K562 (cell line): ENCODE measurements around the gene IDUA. TPM values are rescaled to one million over a fixed set of nuclear protein-coding genes. Genes with fewer than 3 reads are reported as not detected.

Source experiments
- CXXC5 ChIP-seq: fragments of 250-450 bp; sonication (Bioruptor Pico); IDR thresholded peaks from 2 replicates; pipeline ENCODE4 v1.8.0; 2022; ENCODE audit warnings: inconsistent platforms, mild to moderate bottlenecking, moderate library complexity
- DMBX1 ChIP-seq: fragments of 250-450 bp; sonication (Bioruptor Pico); IDR thresholded peaks from 2 replicates; pipeline ENCODE4 v1.8.0; 2022; ENCODE audit warnings: inconsistent platforms, mild to moderate bottlenecking, moderate library complexity, borderline replicate concordance
- EP300 ChIP-seq: IDR thresholded peaks from 2 replicates; pipeline ENCODE4 v1.6.1; 2012; ENCODE audit warnings: low read length, improper control_type of control experiment
- ESRRA ChIP-seq: fragments of 450-650 bp; IDR thresholded peaks from 2 replicates; pipeline ENCODE4 v1.6.1; 2014; ENCODE audit warnings: low read depth, mild to moderate bottlenecking, moderate library complexity, borderline replicate concordance
- KLF10 ChIP-seq: fragments of 250-450 bp; sonication (Bioruptor Pico); IDR thresholded peaks from 2 replicates; pipeline ENCODE4 v1.6.1; 2021; ENCODE audit warnings: matching md5 sums
- MBD2 ChIP-seq: sonication (generic); IDR thresholded peaks from 2 replicates; pipeline ENCODE4 v1.6.1; 2016; ENCODE audit warnings: low read depth, borderline replicate concordance
- MNT ChIP-seq, 2 experiments: fragments of 450-650 bp; conservative IDR thresholded peaks; 2 replicates each; pipeline ENCODE4 v1.6.1; 2017; ENCODE audit warnings: mild to moderate bottlenecking in 2 of 2, moderate library complexity in 2 of 2
- NFE2 ChIP-seq: IDR thresholded peaks from 2 replicates; pipeline ENCODE4 v1.6.1; 2014; ENCODE audit warnings: antibody characterized with exemption, low read depth
- NR1H2 ChIP-seq: sonication (generic); formaldehyde crosslinking; IDR thresholded peaks from 2 replicates; pipeline ENCODE4 v1.4.0; 2020; ENCODE audit warnings: mild to moderate bottlenecking, missing genetic modification reagents
- NR4A1 ChIP-seq, 2 experiments: fragments of 250-450 bp in 1 of 2; fragments of 450-650 bp in 1 of 2; sonication (Bioruptor Pico) in 1 of 2; IDR thresholded peaks; 2 replicates each; pipeline versions ENCODE4 v1.4.0 to v1.6.1; 2016 to 2020; ENCODE audit warnings: mild to moderate bottlenecking in 2 of 2, missing compliant biosample characterization in 1 of 2, missing genetic modification characterization in 1 of 2, moderate library complexity in 1 of 2
- RCOR1 ChIP-seq, 2 experiments: IDR thresholded peaks; 2 replicates each; pipeline ENCODE4 v1.6.1; 2012; ENCODE audit warnings: low read depth in 2 of 2, low read length in 2 of 2, borderline replicate concordance in 1 of 2, improper control_type of control experiment in 1 of 2
- RFX5 ChIP-seq: IDR thresholded peaks from 2 replicates; pipeline ENCODE4 v1.6.1; 2011; ENCODE audit warnings: low read depth, mild to moderate bottlenecking, improper control_type of control experiment, low read length
- ZBTB12 ChIP-seq: fragments of 250-450 bp; sonication (Bioruptor Pico); IDR thresholded peaks from 2 replicates; pipeline ENCODE4 v1.4.0; 2020
- ZFP1 ChIP-seq: fragments of 450-650 bp; formaldehyde crosslinking; IDR thresholded peaks from 2 replicates; pipeline ENCODE4 v1.4.0; 2020; ENCODE audit warnings: mild to moderate bottlenecking, mixed read lengths
- ZNF124 ChIP-seq: sonication (generic); formaldehyde crosslinking; IDR thresholded peaks from 2 replicates; pipeline ENCODE4 v1.8.1; 2022; ENCODE audit warnings: missing genetic modification reagents
- ZZZ3 ChIP-seq: fragments of 450-650 bp; IDR thresholded peaks from 2 replicates; pipeline ENCODE4 v1.6.1; 2016; ENCODE audit warnings: antibody characterized with exemption, mild to moderate bottlenecking, moderate library complexity
- polyA plus RNA-seq, 8 experiments: library from polyadenylated mRNA; depleted of rRNA in 4 of 8; stranded (reverse) in 5 of 8; unstranded in 3 of 8; fragments of >200 nt; fragmentation: Nextera tagmentation in 2 of 8; fragmentation: Illumina TruSeq in 1 of 8; extraction: Ambion mirVana in 2 of 8; extraction: Trizol in 1 of 8; gene quantifications; 2 replicates each; pipeline versions ENCODE4 v1.2.1 to v1.2.3, GENCODE V29; 2011 to 2014; ENCODE audit warnings: inconsistent platforms in 1 of 8, missing spikeins in 1 of 8
- total RNA-seq, 7 experiments: library from RNA; depleted of rRNA in 6 of 7; stranded (reverse); fragments of >200 nt in 6 of 7; fragmentation: Illumina TruSeq in 2 of 7; extraction: Trizol in 2 of 7; gene quantifications; 2 replicates each; pipeline versions ENCODE4 v1.2.1 to v1.2.3, GENCODE V29; 2011 to 2021; ENCODE audit warnings: low replicate concordance in 1 of 7
- TF ChIP-seq, protein P1 (sequence below), 3 experiments: fragments of 200-800 bp in 1 of 3; fragments of 250-450 bp in 1 of 3; fragments of 450-650 bp in 1 of 3; sonication (Bioruptor Pico) in 1 of 3; sonication (Bioruptor generic) in 1 of 3; formaldehyde crosslinking in 1 of 3; IDR thresholded peaks; 2 replicates each; pipeline versions ENCODE4 v1.6.1 to v1.8.0; 2016 to 2022; ENCODE audit warnings: mild to moderate bottlenecking in 2 of 3, missing genetic modification characterization in 2 of 3, missing compliant biosample characterization in 1 of 3, moderate library complexity in 1 of 3
- TF ChIP-seq, protein P2 (sequence below): fragments of 250-450 bp; sonication (Bioruptor Pico); IDR thresholded peaks from 2 replicates; pipeline ENCODE4 v1.5.0; 2021

Gene IDUA
- total and polyA plus RNA-seq, 9 of the 15 experiments (the other 6 are each of a cell fraction or from before 2014, with no cell fraction given): 0.04 to 16.1 (median 1.2) TPM

- TF ChIP-seq ZBTB12 (CRISPR knock-in tag): no peak
- TF ChIP-seq EP300: no peak
- TF ChIP-seq ZNF124 (CRISPR knock-in tag): no peak
- TF ChIP-seq KLF10 (CRISPR knock-in tag): no peak
- TF ChIP-seq, protein P1, sequence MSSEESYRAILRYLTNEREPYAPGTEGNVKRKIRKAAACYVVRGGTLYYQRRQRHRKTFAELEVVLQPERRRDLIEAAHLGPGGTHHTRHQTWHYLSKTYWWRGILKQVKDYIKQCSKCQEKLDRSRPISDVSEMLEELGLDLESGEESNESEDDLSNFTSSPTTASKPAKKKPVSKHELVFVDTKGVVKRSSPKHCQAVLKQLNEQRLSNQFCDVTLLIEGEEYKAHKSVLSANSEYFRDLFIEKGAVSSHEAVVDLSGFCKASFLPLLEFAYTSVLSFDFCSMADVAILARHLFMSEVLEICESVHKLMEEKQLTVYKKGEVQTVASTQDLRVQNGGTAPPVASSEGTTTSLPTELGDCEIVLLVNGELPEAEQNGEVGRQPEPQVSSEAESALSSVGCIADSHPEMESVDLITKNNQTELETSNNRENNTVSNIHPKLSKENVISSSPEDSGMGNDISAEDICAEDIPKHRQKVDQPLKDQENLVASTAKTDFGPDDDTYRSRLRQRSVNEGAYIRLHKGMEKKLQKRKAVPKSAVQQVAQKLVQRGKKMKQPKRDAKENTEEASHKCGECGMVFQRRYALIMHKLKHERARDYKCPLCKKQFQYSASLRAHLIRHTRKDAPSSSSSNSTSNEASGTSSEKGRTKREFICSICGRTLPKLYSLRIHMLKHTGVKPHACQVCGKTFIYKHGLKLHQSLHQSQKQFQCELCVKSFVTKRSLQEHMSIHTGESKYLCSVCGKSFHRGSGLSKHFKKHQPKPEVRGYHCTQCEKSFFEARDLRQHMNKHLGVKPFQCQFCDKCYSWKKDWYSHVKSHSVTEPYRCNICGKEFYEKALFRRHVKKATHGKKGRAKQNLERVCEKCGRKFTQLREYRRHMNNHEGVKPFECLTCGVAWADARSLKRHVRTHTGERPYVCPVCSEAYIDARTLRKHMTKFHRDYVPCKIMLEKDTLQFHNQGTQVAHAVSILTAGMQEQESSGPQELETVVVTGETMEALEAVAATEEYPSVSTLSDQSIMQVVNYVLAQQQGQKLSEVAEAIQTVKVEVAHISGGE (CRISPR knock-in tag; IDR thresholded peaks at IDR 0.05): peak in 1 of 3 experiments; percentile 72; a peak in 2 of 6 replicates
- TF ChIP-seq CXXC5 (CRISPR knock-in tag): peak; percentile 94
- TF ChIP-seq ZFP1: no peak
- no peak for TF ChIP-seq RCOR1 (IDR thresholded peaks at IDR 0.05; ENCODE audit: borderline replicate concordance in 1 of 2, low read depth in 2 of 2, low read length in 2 of 2)
- no peak for TF ChIP-seq NR1H2 (CRISPR knock-in tag)
- TF ChIP-seq ESRRA: peak; percentile 29; the same call in 1 of the 2 replicates
- TF ChIP-seq DMBX1: 0 out of 2 replicates have a peak, but pooled peaks have one; percentile 57
- TF ChIP-seq MBD2: 0 out of 2 replicates have a peak, but pooled peaks have one; percentile 17
- no peak for TF ChIP-seq RFX5
- no peak for TF ChIP-seq NFE2
- TF ChIP-seq ZZZ3: no peak
- TF ChIP-seq, protein P2, sequence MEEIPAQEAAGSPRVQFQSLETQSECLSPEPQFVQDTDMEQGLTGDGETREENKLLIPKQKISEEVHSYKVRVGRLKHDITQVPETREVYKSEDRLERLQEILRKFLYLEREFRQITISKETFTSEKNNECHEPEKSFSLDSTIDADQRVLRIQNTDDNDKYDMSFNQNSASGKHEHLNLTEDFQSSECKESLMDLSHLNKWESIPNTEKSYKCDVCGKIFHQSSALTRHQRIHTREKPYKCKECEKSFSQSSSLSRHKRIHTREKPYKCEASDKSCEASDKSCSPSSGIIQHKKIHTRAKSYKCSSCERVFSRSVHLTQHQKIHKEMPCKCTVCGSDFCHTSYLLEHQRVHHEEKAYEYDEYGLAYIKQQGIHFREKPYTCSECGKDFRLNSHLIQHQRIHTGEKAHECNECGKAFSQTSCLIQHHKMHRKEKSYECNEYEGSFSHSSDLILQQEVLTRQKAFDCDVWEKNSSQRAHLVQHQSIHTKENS (CRISPR knock-in tag): no peak
- peak; percentile 29 to 75; a peak in 3 of 4 replicates for TF ChIP-seq MNT (conservative IDR thresholded peaks at IDR 0.05)
- no peak for TF ChIP-seq NR4A1 (CRISPR knock-in tag; IDR thresholded peaks at IDR 0.05)
- TF ChIP-seq NR4A1 (tag; IDR thresholded peaks at IDR 0.05): peak; percentile 43; the same call in 1 of the 2 replicates
Measured at GRCh38 chr4:986879-987623, at the start of gene IDUA (continued).
